Measurements from ENCODE around the gene C2CD2. TPM values are rescaled to one million over a fixed set of nuclear protein-coding genes. Genes with fewer than 3 reads are reported as not detected.

The C2CD2 gene
- total RNA-seq, 1 experiment from 2014 or later, result 12.6 TPM

- H3K36me3 Mint-ChIP-seq (ENCODE audit: insufficient read depth, unreplicated experiment), result no peaks in the 10 kb centered on the region
- BruUV-seq (replicated peaks), result no TSS peak
- no peak overlapping the region for H3K4me3 ChIP-seq (ENCODE audit: low read depth, low read length)
- H3K27me3 Mint-ChIP-seq (ENCODE audit: insufficient read depth, unreplicated experiment), result no peaks in the 10 kb centered on the region
- no peaks in the 10 kb centered on the region for H3K9me3 Mint-ChIP-seq (ENCODE audit: unreplicated experiment)
- CTCF ChIA-PET, result no interaction called here
- no peaks in the 10 kb centered on the region for H3K4me1 Mint-ChIP-seq (ENCODE audit: low read depth, unreplicated experiment)
- no peaks in the 10 kb centered on the region for H3K27me3 ChIP-seq (replicated peaks; ENCODE audit: control insufficient read depth, insufficient read depth, low read length)
- H3K27ac Mint-ChIP-seq (ENCODE audit: unreplicated experiment), result no peak overlapping the region
- intact Hi-C loops (cut with micrococcal nuclease; ENCODE audit: unreplicated experiment), result no loop called here
- no peak for TF ChIP-seq CTCF (IDR thresholded peaks at IDR 0.05; ENCODE audit: insufficient read depth in 1 of 2, low read depth in 1 of 2, low read length in 1 of 2, severe bottlenecking in 1 of 2, unreplicated experiment in 1 of 2)
- no peak for DNase-seq
- POLR2A ChIA-PET, result no interaction called here
- H3K9me3 ChIP-seq, result no peaks in the 10 kb centered on the region
- H3K4me3 Mint-ChIP-seq (ENCODE audit: unreplicated experiment), result no peak overlapping the region
- H3K4me1 ChIP-seq, result no peaks in the 10 kb centered on the region
- H3K36me3 ChIP-seq (ENCODE audit: control insufficient read depth, insufficient read depth, low read length), result no peaks in the 10 kb centered on the region
Observed at GRCh38 chr21:41888749-41889376, 65.0 kb downstream of the C2CD2 start.

- no peaks in the 10 kb centered on the region for H3K4me1 Mint-ChIP-seq (ENCODE audit: low read depth, unreplicated experiment)
Observed at GRCh38 chr21:41887667-41888066, 66.2 kb downstream of the C2CD2 start.

GRCh38 chr21:41886328-41886727 lies 67.5 kb downstream of the C2CD2 start:
- Mint-ChIP-seq H3K4me1 (ENCODE audit: low read depth, unreplicated experiment) (no peaks in the 10 kb centered on the region), H3K9me3 (ENCODE audit: unreplicated experiment) (no peaks in the 10 kb centered on the region), H3K4me3 (ENCODE audit: unreplicated experiment) (no peak overlapping the region), H3K27ac (ENCODE audit: unreplicated experiment) (no peak overlapping the region), H3K36me3 (ENCODE audit: insufficient read depth, unreplicated experiment) (no peaks in the 10 kb centered on the region), H3K27me3 (ENCODE audit: insufficient read depth, unreplicated experiment) (no peaks in the 10 kb centered on the region)
- no peaks in the 10 kb centered on the region for H3K36me3 ChIP-seq (ENCODE audit: control insufficient read depth, insufficient read depth, low read length)
- intact Hi-C loops (cut with micrococcal nuclease; ENCODE audit: unreplicated experiment), result no loop called here
- DNase-seq, result no peak
- no peaks in the 10 kb centered on the region for H3K27me3 ChIP-seq (replicated peaks; ENCODE audit: control insufficient read depth, insufficient read depth, low read length)
- ChIA-PET POLR2A (no interaction called here), CTCF (no interaction called here)
- no TSS peak for BruUV-seq (replicated peaks)
- H3K9me3 ChIP-seq, result no peaks in the 10 kb centered on the region
- H3K4me1 ChIP-seq, result no peaks in the 10 kb centered on the region
- TF ChIP-seq CTCF (IDR thresholded peaks at IDR 0.05; ENCODE audit: insufficient read depth in 1 of 2, low read depth in 1 of 2, low read length in 1 of 2, severe bottlenecking in 1 of 2, unreplicated experiment in 1 of 2), result no peak
- no peak overlapping the region for H3K4me3 ChIP-seq (ENCODE audit: low read depth, low read length)

More at GRCh38 chr21:41887667-41888066, 66.2 kb downstream of the C2CD2 start:
- no peak overlapping the region for H3K4me3 ChIP-seq (ENCODE audit: low read depth, low read length)
- POLR2A ChIA-PET, result no interaction called here
- intact Hi-C loops (cut with micrococcal nuclease; ENCODE audit: unreplicated experiment), result no loop called here
- no peaks in the 10 kb centered on the region for H3K27me3 Mint-ChIP-seq (ENCODE audit: insufficient read depth, unreplicated experiment)
- H3K9me3 ChIP-seq, result no peaks in the 10 kb centered on the region
- H3K27ac Mint-ChIP-seq (ENCODE audit: unreplicated experiment), result no peak overlapping the region
- no peak overlapping the region for H3K4me3 Mint-ChIP-seq (ENCODE audit: unreplicated experiment)
- H3K27me3 ChIP-seq (replicated peaks; ENCODE audit: control insufficient read depth, insufficient read depth, low read length), result no peaks in the 10 kb centered on the region
- no peaks in the 10 kb centered on the region for H3K4me1 ChIP-seq
- no peak for DNase-seq
- no TSS peak for BruUV-seq (replicated peaks)
- no peaks in the 10 kb centered on the region for H3K36me3 Mint-ChIP-seq (ENCODE audit: insufficient read depth, unreplicated experiment)
- CTCF ChIA-PET, result no interaction called here
- no peak for TF ChIP-seq CTCF (IDR thresholded peaks at IDR 0.05; ENCODE audit: insufficient read depth in 1 of 2, low read depth in 1 of 2, low read length in 1 of 2, severe bottlenecking in 1 of 2, unreplicated experiment in 1 of 2)
- H3K9me3 Mint-ChIP-seq (ENCODE audit: unreplicated experiment), result no peaks in the 10 kb centered on the region
- H3K36me3 ChIP-seq (ENCODE audit: control insufficient read depth, insufficient read depth, low read length), result no peaks in the 10 kb centered on the region

Data from Caco-2 (cell line).